Stimulated activated CD8-positive, alpha-beta memory T cell treated with anti-CD3 and anti-CD28 coated beads, Interleukin-2, amount 100 ng/mL, for 1 hour (primary cell): ENCODE data around the gene SGMS1.

Experiments
- DNase-seq, 2 donors: peaks; one replicate each; pipeline ENCODE4 v3.0.0-alpha.2; 2020; ENCODE audit warnings: low read depth in 2 of 2

SGMS1 gene

DNA sequence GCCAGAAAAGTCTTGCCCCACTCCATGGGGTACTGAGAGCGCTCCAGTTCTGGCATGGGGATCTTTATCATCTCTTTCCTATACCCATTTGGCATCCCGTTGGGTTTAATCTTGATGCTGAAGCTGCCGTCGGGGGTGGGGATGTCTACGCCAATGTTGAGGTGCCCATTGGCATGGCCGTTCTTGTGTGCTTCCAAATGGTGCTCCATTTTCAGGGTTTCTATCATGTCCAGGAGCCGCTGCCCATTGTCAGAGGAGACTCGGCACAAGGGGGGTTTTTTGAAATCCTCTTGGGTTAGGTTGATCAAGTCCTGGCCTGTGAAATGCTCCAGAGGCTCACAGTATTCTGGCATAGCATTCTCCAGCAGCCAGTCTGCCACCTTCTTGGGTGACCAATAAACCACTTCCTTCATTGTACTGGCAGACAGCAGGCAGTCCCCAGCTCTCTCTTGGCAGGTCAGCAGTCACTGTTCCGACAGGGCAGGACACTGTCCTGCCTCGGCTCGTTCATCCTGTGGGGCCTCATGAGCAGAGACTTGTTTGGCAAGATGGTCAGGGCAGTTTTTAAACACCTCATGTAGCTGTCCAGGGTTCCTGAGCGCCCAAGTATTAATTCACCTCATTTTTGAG is 279.9 kb downstream of the SGMS1 start:
- no peak for DNase-seq

DNA sequence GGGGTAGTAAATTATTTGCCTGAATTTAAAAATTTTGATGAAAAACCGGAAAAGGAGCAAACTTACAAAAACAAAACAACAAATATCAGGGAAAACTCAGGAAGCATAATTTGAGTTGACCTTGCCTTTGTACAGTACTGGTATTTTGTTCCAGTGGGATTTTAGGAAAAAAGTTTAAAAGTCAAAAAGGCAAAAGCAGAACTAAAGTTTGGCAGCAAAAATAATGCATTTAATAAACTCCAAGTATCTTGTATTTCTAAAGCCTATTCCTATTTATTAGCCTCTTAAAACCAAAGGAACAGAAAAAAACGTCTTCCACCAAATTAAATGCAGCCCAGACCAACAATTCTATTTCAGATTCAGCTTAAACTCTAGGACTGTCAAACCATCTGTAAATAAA is 281.8 kb downstream of the SGMS1 start:
- no peak for DNase-seq

DNA sequence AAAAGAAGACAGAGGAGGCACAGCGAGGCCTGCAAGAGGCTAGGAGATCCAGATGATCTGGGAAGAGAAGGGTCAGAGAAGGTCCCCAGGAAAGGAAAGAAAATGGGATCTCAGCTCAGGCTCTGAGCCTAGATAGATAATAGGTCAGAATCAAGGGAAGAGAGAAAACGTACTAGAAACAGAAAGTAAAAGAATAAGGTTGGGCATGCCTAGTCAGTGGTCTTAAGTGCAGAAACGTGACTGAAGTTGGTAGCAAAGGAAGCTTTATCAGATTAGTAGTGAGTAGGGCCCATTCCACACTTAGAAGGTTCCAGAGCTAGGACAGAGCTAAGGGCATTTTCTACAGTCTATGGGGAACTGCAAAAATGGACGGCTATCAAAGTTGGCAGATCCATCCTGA is 287.6 kb downstream of the SGMS1 start:
- no peak for DNase-seq

DNA sequence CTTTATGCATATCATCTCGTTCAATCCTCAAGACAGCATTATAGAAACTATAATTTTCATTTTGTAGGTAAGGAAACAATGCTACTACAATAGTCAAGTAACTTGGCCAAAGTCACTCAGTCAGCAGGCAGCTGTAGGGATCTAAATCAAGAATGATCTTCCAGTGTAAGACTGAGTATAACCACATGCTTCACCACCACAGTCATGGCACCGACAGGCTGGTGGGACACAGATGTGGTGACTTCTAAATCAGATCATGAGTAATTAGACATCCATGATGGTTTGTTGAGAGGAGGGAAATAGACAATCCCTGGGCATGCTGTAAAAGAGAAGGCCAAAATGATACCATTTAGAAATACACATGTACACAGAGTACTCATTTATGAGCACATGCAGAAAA is 288.4 kb downstream of the SGMS1 start:
- DNase-seq, result no peak

DNA sequence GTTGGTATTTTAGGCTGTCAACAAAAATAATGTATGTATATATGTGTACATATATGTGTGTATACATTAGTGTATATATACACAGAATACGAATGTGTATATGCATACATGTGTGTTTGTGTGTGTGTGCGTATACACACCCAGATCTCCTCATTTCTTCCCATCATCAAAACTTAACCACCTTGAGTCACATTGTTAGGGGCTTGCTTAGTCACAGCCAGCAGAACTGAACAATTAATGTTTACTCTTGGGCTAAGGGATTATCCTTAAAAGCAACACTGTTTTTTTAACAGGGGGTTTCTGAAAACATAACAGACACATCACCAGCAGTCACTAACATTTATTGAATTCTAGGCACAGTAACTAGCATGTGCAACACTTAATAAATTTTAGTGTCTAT is 289.5 kb downstream of the SGMS1 start:
- no peak for DNase-seq

DNA sequence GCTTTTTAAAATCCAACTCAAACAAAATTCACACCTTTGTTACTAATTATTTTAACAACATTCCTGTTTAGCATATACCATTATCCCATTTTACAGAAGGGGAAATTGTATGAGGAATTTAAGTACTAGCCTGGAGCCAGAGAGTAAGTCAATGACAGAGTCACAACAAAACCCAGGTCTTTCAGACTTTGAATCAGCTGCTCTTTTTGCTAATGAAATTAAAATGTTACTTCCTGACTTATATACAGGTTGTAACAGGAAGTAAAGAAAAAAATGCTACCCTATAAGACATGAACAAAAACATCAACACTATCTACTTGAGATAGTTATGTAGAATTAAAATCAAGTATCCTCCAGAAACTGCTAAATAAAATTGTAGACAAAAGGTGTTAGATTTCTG is 289.9 kb downstream of the SGMS1 start:
- DNase-seq, result no peak

DNA sequence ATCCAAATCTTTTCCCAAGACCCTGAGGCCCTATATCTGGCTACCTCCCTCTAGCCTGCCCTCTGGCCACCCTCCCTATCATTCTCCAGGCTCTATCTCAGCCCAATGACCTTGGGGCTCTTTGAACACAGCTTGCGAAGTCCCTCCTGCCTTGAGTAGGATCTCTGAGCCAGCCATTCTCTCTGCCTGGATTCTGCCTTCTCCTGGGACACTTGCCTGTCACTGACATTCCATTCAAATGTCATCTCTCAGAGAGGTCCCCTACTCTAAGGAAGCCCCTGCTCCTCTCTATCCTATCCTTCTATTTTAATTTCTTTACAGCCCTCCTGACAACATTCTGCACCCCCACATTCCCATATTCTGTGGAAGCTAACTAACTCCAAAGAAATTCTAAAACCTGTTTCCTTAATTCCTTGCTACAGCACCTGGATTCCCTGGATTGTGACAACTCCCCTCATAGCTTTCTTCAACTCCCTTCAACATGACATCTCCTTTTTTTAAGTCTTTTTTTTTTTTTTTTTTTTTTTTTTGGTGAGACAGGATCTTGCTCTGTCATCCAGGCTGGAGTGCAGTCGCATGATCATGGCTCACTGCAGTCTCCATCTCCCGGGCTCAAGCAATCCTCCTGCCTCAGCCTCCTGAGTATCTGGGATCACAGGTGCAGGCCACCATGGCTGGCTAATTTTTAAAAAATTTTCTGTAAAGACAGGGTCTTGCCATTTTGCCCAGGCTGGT is 291.5 kb downstream of the SGMS1 start:
- DNase-seq, result no peak

DNA sequence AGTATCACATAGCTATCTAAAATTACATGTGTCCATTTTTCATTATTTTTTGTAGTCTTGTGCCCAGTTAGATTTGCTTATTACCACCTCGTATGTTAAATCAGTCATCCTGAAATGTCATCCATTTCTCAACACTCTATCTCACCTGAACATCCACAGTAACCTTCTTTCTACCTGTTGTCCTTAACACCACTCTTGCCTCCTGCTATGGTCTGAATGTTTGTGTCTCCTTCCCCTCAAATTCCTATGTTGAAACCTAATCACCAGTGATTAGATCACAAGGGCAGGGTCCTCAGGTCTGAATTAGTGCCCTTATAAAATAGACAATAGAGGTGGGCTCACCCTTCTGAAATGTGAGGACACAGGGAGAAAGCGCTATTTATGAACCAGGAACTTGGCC is 292.3 kb downstream of the SGMS1 start:
- DNase-seq, result no peak

DNA sequence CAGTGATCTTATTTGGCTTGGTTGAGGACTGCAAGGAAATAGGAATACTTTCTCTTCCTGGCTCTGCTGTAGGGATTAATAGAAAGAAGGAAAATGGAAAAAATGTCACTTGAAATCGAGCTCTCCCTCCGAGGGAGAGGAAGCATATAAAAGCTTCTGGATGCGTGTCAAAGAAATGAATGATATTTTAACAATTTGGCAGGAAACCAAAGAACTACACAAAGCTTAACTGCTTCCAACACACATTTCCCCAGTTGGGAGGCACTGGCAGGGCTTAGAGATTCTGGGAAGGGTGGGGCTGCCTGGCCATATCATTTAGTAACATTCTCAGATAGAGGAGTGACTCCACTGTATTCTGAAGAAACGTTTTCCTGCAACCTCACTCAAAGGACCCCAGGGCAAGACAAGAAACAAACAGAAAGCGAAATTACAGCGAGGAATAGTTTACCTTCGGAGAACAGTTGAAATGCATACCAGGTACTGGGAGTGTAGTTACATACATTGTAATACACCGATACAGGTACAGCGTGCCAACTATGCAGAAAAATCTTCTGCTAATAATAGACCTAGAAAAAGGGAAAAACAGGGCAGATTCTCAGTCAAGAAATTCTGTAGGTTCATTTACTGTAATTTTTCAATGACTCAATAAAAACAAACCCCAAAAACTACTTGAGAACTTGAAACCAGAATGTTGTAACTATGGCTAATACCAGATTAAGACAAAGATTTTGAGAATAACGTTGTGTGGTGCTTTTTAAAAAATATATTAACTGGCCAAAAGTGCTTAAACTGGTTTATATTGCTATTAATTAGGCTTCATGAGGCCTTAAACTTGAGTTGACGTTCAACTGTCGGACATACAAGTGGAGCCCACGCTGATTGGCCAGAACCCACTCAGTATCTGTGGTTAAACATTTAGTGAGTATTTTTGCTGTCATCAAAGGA is 296.7 kb downstream of the SGMS1 start:
- DNase-seq, result no peak

DNA sequence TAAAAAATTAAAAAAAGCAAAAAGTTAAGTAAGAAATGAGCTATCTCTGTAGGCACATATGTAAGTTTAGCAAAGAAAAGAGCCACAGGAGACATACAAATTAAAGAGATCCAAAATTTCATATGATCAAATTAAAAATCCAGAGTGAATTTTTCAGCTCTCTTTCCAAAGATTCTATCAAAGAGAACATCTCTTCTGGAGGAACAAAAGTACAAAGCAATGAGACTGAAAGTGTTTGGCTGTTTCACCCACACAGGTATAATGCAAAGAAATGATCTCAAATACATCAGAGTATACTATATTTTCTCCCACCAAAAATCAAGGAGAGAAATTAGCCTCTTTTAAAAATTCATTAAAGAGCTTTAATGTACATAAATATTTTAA is 297.6 kb downstream of the SGMS1 start:
- DNase-seq, result no peak

DNA sequence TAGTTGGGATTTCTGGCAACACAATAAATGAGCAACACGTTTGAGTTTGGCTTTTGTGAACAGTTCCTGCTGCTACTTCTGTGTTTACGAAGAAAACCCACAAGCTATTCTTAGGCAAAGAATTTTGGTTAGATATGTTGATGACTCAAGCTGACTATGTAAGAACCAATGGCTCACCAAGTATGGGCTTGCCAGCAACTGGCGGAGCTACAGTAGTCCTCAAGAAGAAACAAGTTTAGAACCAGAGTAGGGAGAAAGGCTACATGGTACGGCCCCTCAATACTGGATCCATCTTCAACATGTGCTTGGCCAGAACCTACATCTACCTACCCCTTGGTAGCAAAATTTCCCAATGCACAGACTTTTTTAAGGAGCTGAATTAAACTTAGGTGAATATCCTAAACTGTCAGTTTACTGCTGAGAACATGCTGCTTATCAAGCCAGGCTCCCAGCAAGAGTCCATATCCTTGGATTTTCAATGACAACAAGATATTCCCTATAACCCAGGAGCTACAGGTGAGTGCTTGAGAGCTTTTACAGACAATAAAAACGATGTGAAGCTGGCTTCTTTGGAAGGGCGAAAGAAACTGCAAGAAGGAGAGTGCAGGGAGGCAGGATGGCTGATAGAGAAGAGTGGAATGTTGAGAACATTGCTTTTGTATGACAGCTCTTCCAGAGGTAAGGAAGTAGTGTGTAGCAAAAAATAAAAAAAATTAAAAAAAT is 298.1 kb downstream of the SGMS1 start:
- no peak for DNase-seq

DNA sequence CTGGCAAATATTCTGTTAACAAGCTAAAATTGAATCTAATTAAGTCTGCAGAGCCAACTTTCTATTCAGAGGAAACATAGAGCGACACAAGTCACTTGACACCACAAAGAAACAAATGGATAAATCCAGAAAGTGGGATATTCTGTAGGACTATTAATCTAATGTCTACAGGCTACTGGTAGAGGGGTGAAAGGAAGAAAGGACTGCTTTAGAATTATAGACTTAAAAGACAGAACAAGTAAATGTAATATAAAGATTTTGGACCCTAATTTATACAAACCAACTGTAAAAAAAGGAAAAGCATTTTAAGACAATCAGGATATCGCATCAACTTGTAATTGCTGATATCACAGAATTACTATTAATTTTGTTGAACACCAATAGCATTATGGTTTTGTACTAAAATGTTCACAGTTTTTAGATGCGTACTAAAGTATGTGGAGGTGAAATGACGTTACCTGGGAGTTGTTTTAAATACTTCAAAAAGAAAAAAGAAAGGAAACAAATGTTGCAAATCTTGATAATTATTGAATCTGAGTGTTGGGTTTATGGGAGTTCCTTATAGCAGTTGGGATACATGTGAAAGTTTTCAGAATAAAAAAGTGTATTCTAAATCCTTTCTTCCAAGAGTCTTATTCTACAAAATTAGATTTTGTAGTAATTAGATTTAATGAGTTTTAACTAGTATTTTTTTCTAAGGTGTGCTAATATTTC is 298.9 kb downstream of the SGMS1 start:
- no peak for DNase-seq

DNA sequence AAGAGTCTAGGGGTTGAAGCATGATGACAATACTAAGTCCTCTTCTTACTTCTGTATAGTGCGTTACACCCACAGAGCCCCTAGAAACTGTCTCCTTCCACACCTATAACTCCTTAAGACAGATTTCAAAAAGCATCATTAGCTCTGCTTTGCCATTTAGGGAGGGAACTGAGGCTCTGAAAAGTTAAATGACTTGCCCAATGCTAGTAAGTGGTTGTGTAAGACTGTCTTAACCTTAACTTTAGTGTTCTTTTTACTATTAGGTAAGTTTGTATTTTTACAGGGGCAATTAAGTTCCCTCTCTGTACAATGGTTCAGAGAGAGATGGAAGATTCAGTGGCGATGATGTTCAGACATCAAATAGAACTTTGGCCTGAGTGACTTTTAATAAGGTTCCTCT is 299.7 kb downstream of the SGMS1 start:
- DNase-seq, result no peak

DNA sequence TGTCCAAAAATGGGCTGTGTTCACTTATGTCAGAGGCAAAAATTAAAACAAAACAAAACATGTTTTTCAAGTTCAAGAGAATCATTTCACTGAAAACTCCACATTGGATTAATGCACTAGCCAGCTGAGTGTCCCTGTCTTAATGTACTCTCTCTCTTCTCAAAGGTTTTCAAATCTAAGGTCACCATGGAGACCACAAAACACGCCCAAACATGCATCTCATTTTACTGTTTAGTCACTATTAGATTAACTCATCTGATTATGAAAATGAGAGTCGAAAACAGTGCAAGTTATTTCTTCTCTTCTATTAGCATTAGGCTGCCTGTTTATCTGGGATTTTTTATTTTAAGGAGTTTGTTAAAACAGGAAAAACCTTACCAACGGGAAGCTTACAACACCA is 301.7 kb downstream of the SGMS1 start:
- DNase-seq, result no peak

DNA sequence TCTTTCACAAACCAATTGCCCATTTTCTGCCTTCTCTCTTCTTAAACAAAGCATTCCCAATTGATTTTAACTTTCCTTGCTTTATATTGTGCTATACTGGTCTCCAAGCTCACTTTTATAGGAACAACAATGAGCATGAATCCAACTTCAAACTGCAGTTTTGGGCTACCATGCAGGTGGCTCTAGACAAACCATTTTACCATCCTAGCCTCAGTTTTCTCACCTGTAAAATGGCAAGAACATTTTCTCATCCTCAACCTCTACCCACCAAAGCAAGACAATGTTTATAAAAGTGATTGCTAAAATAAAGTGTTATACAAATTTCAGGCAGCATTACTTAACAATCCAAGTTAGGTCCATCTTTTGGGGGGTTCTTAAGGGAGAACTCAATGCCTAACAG is 305.6 kb downstream of the SGMS1 start:
- no peak for DNase-seq

DNA sequence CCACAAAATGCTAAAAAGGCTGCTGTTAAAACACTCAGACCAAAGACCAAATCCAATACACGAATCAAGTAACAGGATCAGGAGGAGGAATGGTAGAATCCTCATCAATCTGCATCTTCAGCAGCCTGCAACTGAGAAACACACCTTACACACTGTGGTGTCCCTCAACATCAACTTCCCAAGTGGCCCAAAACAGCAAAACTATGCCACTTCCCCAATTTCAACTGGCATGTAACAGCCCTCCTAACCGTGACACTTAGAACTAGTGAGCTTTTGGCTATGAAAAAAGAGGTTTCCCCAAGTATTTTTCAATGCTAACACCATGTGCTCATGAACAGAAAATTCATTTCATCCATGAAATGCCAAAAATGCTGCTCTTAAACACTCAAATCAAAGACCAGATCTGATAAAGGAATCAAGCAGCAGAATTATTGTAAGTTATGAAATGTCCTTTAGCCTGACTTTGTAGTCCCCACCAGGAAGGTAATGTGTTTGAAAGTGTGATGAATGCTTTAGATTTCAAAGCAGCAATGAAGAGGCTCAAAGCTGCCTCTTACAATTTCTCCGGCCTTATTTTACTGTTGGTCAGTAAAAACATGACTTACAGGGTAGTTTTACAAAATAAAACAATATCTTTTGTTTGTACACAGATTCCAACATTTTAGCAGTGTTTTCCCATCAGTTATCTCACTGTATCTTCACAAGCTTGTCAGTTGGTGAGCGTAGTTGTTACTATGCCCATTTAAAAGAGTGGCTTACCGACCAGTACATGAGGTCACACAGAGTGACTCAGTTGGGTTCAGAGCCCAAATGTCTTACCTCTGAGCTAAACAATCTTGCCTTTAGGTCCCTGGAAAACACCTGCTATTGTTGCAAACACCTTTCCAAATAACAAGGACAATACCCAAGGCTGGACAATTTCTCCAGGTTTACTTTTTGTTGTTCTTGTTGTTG is 306.8 kb downstream of the SGMS1 start:
- no peak for DNase-seq

DNA sequence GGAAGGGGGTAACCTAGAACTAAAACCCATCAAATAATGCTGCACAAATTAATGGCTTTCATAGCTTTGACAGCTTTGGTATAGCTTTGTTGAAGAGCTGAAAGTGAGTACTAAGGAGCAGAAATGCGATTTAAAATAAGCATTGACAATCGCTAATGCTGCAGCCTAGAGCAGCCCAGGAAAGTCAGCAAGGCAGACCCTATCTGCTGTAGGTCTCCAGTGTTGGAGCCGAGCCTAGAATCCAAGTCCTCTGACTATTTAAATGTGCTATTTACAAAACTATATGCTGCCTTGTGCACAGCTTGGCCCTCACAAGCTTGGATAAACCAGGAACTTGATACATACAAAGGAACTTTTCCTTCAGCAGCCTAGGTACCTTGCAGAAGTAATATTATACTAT is 307.6 kb downstream of the SGMS1 start:
- no peak for DNase-seq

DNA sequence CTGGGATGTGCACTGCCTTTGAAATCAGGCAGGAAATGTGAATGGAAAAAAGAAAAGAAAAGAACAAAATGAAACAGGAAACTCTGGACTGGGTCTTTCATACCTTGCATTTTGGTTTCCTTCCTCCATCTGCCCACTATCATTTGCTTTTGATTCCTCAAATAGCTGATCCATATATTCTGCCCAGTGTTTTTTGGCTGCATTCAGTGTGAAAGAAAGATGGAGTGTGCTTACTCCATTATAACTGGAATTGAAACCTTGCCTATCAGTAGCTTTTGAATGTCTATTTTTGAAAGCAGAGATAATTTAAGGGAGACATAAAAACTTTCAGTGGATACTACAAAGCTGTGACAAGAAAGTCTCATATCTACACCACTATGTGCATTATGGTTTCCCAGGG is 308.3 kb downstream of the SGMS1 start:
- no peak for DNase-seq

DNA sequence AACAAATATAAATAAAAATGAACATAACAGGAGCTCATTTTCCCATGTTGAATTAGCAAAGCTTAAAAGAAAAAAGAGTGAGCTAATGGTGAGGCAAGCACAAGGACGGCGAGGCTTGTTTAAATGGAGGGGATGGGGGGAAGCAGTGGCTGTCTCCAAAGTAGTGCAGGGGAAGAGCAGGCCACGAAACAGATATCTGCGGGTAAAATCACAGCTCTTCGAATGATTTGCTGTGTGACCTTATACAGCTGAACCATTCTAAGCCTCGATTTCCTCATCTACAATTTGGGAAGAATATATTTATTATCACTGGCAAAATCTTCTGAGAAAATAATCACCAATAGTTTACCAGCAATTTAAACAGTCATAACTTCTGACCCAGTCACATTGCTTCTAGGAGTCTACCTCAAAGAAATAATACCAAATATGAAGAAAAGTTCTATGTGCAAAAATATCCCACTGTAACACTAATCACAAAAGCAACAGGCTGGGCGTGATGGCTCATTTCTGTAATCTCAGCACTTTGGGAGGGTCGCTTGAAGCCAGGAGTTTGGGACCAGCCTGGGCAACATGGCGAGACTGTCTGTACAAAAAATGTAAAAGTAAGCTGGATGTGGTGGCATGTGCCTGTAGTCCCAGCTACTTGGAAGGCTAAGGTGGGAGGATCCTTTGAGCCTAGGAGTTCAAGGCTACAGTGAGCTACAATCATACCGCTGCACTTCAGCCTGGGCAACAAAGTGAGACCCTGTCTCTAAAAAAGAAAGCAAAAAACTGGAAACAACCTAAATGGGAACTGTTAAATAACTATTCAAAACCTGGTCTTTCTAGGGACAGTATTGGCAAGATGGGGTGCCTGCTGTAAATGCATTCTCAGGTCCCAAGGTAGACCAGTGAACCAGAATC is 309.3 kb downstream of the SGMS1 start:
- no peak for DNase-seq
